Measurements from ENCODE around the gene CDKAL1.
"Not testable (repeated sequence)": the region's sequence is repeated elsewhere in the genome, so short reads cannot be mapped to it uniquely, and the experiment has no call there.

Gene CDKAL1

GRCh38 chr6:20644667-20645370 lies 110.6 kb downstream of the CDKAL1 start:
- no peak for DNase-seq

- DNase-seq, result not testable (repeated sequence)
Observed at GRCh38 chr6:20645572-20645971, 111.3 kb downstream of the CDKAL1 start.

GRCh38 chr6:20647585-20647984 lies 113.3 kb downstream of the CDKAL1 start:
- DNase-seq, result no peak

- DNase-seq, result not testable (repeated sequence)
Observed at GRCh38 chr6:20649696-20650470, 115.6 kb downstream of the CDKAL1 start.

- no peak for DNase-seq
Observed at GRCh38 chr6:20652299-20653084, 118.2 kb downstream of the CDKAL1 start.

GRCh38 chr6:20653085-20653479 lies 118.8 kb downstream of the CDKAL1 start:
- no peak for DNase-seq

GRCh38 chr6:20655317-20655716 lies 121.1 kb downstream of the CDKAL1 start:
- DNase-seq, result no peak

- no peak for DNase-seq
Observed at GRCh38 chr6:20657274-20657800, 123.1 kb downstream of the CDKAL1 start.

- DNase-seq, result no peak
Observed at GRCh38 chr6:20658053-20658452, 123.8 kb downstream of the CDKAL1 start.

- DNase-seq, result no peak
Observed at GRCh38 chr6:20658516-20658915, 124.3 kb downstream of the CDKAL1 start.

GRCh38 chr6:20660534-20660933 lies 126.3 kb downstream of the CDKAL1 start:
- no peak for DNase-seq

GRCh38 chr6:20661721-20662120 lies 127.5 kb downstream of the CDKAL1 start:
- no peak for DNase-seq

- no peak for DNase-seq
Observed at GRCh38 chr6:20664250-20664649, 130.0 kb downstream of the CDKAL1 start.

GRCh38 chr6:20665290-20665689 lies 131.0 kb downstream of the CDKAL1 start:
- no peak for DNase-seq

GRCh38 chr6:20669571-20670314 lies 135.5 kb downstream of the CDKAL1 start:
- DNase-seq, result no peak

GRCh38 chr6:20670750-20671149 lies 136.5 kb downstream of the CDKAL1 start:
- no peak for DNase-seq

- no peak for DNase-seq
Observed at GRCh38 chr6:20672038-20672437, 137.8 kb downstream of the CDKAL1 start.

- no peak for DNase-seq
Observed at GRCh38 chr6:20673458-20673857, 139.2 kb downstream of the CDKAL1 start.

- DNase-seq, result no peak
Observed at GRCh38 chr6:20674664-20675063, 140.4 kb downstream of the CDKAL1 start.

GRCh38 chr6:20678831-20679352 lies 144.6 kb downstream of the CDKAL1 start:
- no peak for DNase-seq

GRCh38 chr6:20680697-20681165 lies 146.5 kb downstream of the CDKAL1 start:
- no peak for DNase-seq

- no peak for DNase-seq
Observed at GRCh38 chr6:20681243-20681684, 147.0 kb downstream of the CDKAL1 start.
